RWPE2 (cell line): ENCODE measurements around the gene GLMN.

Source experiments
- ATAC-seq: fragments of 200-7000 bp; cut with Tn5 transposase; 3 replicates; pipeline ENCODE4 v1.9.1; 2021; ENCODE audit warnings: low read depth
- DNase-seq: peaks from one replicate; pipeline ENCODE4 v3.0.0-alpha.2; 2020; ENCODE audit warnings: low spot score
- H3K27ac ChIP-seq: fragments of 450-650 bp; 2 replicates; pipeline ENCODE4 v1.5.1; 2017; ENCODE audit warnings: mild to moderate bottlenecking; ENCODE audit not compliant: poor library complexity, severe bottlenecking
- H3K27me3 ChIP-seq: fragments of 250-450 bp; sonication (Bioruptor Pico); 2 replicates; pipeline ENCODE4 v1.5.1; 2021; ENCODE audit warnings: mild to moderate bottlenecking, moderate library complexity; ENCODE audit not compliant: insufficient read depth, poor library complexity, severe bottlenecking
- H3K36me3 ChIP-seq: fragments of 250-450 bp; sonication (Bioruptor Pico); 2 replicates; pipeline ENCODE4 v1.5.1; 2020; ENCODE audit warnings: low read depth, mild to moderate bottlenecking, moderate library complexity
- H3K4me1 ChIP-seq: fragments of 250-450 bp; sonication (Bioruptor Pico); 2 replicates; pipeline ENCODE4 v1.5.1; 2021; ENCODE audit warnings: mild to moderate bottlenecking, moderate library complexity; ENCODE audit not compliant: insufficient read depth, poor library complexity, severe bottlenecking
- H3K4me3 ChIP-seq: fragments of 250-450 bp; sonication (Bioruptor Pico); 2 replicates; pipeline ENCODE4 v1.5.1; 2021; ENCODE audit warnings: mild to moderate bottlenecking, moderate library complexity; ENCODE audit not compliant: severe bottlenecking
- H3K9me3 ChIP-seq: fragments of 250-450 bp; sonication (Bioruptor Pico); 2 replicates; pipeline ENCODE4 v1.5.1; 2021; ENCODE audit warnings: mild to moderate bottlenecking, moderate library complexity; ENCODE audit not compliant: severe bottlenecking
- CTCF ChIP-seq: fragments of 450-650 bp; IDR thresholded peaks from one replicate; pipeline ENCODE4 v1.5.1; 2017; ENCODE audit warnings: mild to moderate bottlenecking, moderate library complexity; ENCODE audit not compliant: poor library complexity, severe bottlenecking

GLMN gene

GRCh38 chr1:92228401-92228800 lies 70.4 kb downstream of the GLMN start:
- Histone ChIP-seq H3K27me3 (peaks cover 3% of the 10 kb centered on the region), H3K9me3 (no peaks in the 10 kb centered on the region), H3K4me1 (no peaks in the 10 kb centered on the region), H3K27ac (no peak overlapping the region), H3K36me3 (no peaks in the 10 kb centered on the region), H3K4me3 (no peak overlapping the region)
- no peak for TF ChIP-seq CTCF
- no peak for ATAC-seq
- no peak for DNase-seq

GRCh38 chr1:92219028-92219427 lies 79.8 kb downstream of the GLMN start:
- Histone ChIP-seq H3K4me3 (no peak overlapping the region), H3K36me3 (no peaks in the 10 kb centered on the region), H3K27me3 (no peaks in the 10 kb centered on the region), H3K27ac (no peak overlapping the region), H3K9me3 (no peaks in the 10 kb centered on the region), H3K4me1 (no peaks in the 10 kb centered on the region)
- no peak for TF ChIP-seq CTCF
- ATAC-seq: no peak
- DNase-seq: no peak

- ATAC-seq: no peak
- Histone ChIP-seq H3K4me3 (no peak overlapping the region), H3K36me3 (no peaks in the 10 kb centered on the region), H3K27me3 (no peaks in the 10 kb centered on the region), H3K4me1 (no peaks in the 10 kb centered on the region), H3K27ac (no peak overlapping the region), H3K9me3 (no peaks in the 10 kb centered on the region)
- DNase-seq: no peak
- TF ChIP-seq CTCF: no peak
These were observed 80.2 kb downstream of the GLMN start for GRCh38 chr1:92218559-92218958.

- no peaks in the 10 kb centered on the region for H3K9me3 ChIP-seq
- no peak within 1 kb of the TSS for H3K4me3 ChIP-seq
- H3K27ac ChIP-seq: no peak within 1 kb of the TSS
- H3K36me3 ChIP-seq: no peaks in the 10 kb centered on the region
- H3K27me3 ChIP-seq: no peaks in the 10 kb centered on the region
- DNase-seq: no peak
- ATAC-seq: no peak
- no peaks in the 10 kb centered on the region for H3K4me1 ChIP-seq
- no peak for TF ChIP-seq CTCF
These were observed 81.1 kb downstream of the GLMN start, which contains the start of gene C1orf146 for GRCh38 chr1:92217721-92218120. C1orf146 (plus strand) TSS chr1:92217915; CDS start chr1:92231421, 13,506 bp downstream.

- no peaks in the 10 kb centered on the region for H3K36me3 ChIP-seq
- DNase-seq (no peak), ATAC-seq (0 out of 3 replicates have a peak, but pooled peaks have one; percentile 45)
- TF ChIP-seq CTCF: no peak
- no peak overlapping the region for H3K4me3 ChIP-seq
- H3K9me3 ChIP-seq: no peaks in the 10 kb centered on the region
- H3K4me1 ChIP-seq: no peaks in the 10 kb centered on the region
- H3K27me3 ChIP-seq: no peaks in the 10 kb centered on the region
- H3K27ac ChIP-seq: no peak overlapping the region
These were observed 87.6 kb downstream of the GLMN start for GRCh38 chr1:92211166-92211565.
